Activated CD4-positive, CD25-positive, alpha-beta regulatory T cell treated with anti-CD3 and anti-CD28 coated beads, Interleukin-2, amount 50 U/mL, for 16 hours (primary cell): ENCODE data around the gene NUMBL.
"Not testable (repeated sequence)": the region's sequence is repeated elsewhere in the genome, so short reads cannot be mapped to it uniquely, and the experiment has no call there.

Experiments used
- DNase-seq: peaks from one replicate; pipeline ENCODE4 v3.0.0-alpha.2; 2020; ENCODE audit warnings: low read depth, low spot score

Gene NUMBL

DNA sequence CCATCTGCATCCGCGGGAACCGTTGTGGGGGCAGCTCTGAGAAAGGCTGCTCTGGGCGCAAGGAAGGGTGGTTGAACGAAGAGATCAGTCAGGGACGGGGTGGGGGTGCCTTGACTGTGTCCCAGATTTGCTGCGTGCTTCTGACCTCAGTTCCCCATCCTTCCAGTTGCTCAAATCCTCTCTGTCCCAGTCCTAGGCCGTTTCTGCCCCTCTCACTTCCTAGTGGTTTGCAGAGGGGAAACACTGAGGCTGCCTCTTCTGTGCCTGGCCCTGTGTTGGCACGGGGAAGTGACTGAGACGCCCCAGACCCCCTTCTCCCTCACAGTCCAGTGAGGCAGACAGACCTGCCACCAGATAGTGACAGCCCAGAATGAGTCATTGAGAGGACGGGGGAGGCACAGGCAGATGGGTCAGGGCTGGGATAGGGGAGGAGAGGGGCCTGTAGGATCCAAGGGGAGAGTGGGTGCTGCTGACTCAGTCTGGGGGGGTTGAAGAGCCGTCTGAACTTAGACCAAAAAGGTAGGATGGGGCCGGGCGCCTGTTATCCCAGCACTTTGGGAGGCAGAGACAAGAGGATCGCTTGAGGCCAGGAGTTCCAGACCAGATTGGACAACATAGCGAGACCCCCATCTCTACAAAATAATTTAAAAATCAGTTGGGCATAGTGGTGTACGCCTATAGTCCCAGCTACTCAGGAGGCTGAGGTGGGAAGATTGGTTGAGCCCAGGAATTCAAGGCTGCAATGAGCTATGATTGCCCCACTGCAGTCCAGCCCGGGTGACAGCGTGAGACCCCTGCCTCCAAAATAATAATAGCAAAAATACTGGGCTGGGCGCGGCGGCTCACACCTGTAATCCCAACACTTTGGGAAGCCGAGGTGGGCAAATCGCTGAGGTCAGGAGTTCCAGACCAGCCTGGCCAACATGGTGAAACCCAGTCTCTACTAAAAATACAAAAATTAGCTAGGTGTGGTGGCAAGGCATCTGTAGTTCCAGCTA, 26.5 kb downstream of the NUMBL start:
- DNase-seq, result no peak

DNA sequence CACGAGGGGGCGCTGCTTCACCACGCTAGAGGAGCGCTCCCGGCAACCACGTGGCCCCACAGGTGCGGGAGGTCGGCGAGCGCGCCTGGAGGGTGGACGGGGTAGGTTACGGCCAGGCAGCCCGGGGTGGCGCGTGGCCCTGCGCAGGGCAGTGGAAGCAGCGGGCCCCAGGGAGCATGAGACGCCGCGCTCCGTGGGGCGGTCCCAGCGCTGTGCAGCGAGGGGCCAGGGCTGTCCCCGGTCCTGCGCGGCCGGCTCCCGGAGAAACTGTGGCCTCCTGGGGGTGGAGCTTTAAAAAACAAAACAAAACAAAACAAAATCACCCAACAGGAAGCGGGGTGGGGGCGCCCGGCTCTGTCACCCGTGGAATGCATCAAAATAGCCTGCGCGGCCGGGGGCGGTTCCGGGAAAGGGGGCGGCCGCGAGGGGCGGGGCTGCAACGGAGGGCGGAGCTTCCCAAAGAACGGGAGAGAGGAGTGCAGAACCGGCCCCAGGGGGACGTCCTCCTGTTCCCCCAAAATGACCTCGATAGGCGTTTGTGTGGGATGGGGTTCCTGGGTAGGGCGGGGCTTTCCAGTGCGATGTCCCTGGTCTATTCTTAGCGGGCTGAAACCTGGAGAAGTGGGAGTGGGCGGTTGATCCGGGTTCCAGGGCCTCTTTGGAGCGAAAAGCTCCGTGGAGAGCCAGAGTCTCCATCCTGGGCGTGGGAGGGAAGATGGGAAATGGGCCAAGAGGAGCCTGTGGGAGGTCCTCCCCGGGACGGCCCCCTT, 27.3 kb downstream of the NUMBL start:
- DNase-seq, result peak; percentile 83

DNA sequence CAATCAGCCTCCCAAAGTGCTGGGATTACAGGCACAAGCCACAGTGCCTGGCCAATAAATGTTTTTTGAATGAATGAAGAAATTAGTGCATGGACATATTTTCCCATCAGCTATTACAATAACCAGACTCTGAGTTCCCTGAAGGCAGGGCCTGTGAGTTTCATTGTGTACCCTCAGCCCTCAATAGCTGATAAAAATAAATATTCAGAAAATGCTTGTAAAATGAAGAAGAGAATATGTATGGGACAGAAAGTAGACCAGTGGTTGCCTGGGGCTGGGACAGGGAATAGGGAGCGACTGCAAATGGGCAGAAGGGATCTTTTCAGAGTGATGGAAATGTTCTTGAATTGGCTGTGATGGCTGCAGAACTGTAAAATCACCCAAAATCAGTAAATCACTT, 28.8 kb downstream of the NUMBL start:
- no peak for DNase-seq

DNA sequence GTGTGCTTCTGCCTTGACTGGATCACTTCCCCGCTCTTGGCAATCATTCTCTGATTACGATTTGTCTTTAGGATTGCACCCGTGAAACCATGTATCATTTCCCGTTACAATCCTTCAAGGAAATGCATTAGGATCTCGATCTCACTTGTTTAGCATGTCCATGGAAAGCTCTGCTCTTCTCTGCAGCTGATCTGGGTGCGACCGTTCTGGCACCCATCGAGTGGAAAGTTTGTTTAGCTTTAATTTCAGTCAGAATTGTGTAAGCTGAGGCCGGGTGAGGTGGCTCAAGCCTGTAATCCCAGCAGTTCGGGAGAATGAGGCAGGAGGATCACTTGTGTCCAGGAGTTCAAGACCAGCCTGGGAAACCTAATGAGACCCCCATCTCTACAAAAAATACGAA, 30.9 kb downstream of the NUMBL start:
- DNase-seq, result no peak

DNA sequence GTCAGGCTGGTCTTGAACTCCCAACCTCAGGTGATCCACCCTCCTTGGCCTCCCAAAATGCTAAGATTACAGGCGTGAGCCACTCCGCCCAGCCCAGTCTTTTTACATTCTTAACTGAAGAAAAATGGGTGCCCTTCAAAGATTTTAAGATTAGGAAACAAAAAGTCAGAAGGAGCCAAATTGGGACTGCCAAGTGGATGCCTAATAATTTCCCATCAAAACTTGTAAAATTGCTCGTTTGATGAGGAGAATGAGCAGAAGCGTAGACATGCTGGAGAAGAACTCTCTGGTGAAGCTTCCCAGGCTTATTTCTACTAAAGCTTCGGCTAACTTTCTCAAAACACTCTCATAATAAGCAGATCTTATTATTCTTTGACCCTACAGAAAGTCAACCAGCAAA, 31.3 kb downstream of the NUMBL start:
- DNase-seq, result no peak

DNA sequence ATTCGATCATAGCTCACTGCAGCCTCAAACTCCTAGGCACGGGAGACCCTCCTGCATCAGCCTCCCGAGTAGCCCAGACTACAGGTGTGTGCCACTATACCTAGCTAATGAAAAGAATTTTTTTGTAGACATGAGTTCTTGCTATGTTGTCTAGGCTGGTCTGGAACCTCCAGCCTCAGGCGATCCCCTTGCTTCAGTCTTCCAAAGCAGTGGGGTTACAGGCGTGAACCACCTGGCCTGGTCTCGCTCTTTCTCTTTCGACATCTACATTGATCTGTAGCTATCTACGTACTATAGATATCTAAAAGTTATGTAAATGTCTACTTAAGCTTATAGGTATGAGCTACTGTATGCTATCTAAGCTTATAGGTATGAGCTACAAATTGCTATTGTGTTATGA, 32.4 kb downstream of the NUMBL start:
- no peak for DNase-seq

DNA sequence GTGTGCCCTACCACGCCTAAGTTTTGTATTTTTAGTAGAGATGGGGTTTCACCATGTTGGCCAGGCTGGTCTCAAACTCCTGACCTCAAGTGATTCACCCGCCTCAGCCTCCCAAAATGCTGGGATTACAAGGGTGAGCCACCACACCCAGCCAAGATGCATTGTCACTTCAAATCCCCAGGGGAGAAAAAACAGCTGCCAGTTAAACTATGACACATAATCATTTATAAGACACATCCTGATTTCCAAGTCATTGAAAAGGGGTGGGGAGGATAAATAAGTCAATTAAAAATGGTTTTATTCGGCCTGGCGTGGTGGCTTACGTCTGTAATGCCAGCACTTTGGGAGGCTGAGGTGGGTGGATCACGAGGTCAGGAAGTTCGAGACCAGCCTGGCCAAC, 34.8 kb downstream of the NUMBL start:
- not testable (repeated sequence) for DNase-seq

DNA sequence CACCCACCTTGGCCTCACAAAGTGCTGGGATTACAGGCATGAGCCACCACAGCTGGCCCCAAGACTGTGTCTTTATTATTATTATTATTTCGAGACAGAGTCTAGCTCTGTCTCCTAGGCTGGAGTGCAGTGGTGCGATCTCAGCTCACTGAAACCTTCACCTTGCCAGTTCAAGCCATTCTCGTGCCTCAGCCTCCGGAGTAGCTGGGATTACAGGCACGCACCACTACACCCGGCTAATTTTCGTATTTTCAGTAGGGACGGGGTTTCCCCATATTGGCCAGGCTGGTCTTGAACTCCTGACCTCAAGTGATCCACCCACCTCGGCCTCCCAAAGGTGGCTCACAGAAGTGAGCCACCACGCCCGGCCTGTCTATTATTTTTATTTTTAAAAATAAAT, 38.1 kb downstream of the NUMBL start:
- not testable (repeated sequence) for DNase-seq

DNA sequence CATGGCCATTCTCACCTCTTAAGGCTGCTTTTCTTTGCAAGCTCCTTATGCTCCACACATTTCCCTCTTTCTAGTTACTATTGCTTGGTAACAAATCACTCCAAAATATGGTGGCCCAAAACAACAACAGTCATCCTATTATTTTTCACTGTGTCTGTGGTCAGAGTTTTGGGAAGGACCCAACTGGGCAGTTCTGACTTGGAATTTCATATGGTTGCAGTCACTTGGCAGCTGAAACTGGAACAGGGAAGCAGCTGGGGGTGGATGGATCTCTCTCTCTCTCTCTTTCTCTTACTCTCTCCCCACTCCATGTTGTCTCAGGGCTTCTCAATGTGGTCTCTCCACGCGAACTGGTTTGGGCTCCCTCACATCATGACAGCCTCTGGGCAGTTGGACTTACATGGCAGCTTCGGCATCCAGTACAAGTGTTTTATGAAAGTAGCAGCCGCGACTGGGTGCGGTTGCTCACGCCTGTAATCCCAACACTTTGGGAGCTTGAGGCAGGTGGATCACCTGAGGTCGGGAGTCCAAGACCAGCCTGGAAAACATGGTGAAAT, 39.6 kb downstream of the NUMBL start:
- no peak for DNase-seq

DNA sequence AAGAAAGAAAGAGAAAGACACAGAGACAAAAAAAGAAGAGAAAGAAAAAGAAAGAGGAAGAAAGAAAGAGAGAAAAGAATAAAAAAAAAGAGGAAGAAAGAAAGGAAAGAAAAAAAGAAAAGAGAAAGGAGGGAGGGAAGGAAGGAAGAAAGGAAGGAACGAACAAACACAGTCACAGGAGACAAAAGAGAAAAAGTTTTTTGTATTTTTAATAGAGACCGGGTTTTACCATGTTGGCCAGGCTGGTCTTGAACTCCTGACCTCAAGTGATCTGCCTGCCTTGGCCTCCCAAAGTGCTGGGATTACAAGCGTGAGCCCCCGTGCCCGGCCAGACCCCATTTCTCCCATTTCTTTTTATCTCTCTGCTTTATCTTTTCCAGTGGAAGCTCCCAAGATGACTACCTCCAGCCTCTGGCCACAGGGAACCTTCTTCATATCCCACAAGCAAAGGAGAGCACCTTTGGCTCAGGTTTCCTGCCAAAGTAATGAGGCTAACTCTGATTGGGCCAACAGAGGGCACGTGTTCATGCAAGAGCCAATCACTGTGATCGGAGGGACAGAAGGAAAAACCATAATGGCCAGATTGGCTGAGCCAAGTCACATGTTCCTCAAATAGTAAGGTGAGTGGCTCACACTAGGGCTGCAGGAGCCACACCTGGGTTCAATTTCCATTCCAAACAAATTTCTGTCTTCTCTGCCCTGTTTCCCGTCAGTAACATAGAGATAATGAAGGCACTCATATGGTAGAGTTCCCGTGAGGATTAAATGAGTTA, 40.4 kb downstream of the NUMBL start:
- not testable (repeated sequence) for DNase-seq

DNA sequence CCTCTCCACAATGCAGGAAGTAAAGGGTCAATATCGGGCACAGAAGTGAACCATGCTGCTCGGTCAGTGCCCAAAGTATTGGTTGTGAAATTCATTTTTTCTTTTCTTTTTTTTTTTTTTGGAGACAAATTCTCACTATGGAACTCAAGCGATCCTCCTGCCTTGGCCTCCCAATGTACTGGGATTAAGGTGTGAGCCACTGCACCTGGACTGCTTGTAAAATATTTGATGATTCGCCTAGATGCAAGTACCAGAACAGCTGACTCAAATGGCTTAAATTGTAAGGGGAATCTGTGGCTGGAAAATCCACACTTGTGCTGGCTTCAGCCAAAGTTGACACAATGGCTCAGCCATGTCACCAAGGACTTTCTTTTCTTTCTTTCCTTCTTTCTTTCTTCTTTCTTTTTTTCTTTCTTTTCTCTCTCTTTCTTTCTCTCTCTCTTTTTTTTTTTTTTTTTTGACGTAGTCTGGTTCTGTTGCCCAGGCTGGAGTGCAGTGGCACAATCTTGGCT, 43.7 kb downstream of the NUMBL start:
- no peak for DNase-seq

DNA sequence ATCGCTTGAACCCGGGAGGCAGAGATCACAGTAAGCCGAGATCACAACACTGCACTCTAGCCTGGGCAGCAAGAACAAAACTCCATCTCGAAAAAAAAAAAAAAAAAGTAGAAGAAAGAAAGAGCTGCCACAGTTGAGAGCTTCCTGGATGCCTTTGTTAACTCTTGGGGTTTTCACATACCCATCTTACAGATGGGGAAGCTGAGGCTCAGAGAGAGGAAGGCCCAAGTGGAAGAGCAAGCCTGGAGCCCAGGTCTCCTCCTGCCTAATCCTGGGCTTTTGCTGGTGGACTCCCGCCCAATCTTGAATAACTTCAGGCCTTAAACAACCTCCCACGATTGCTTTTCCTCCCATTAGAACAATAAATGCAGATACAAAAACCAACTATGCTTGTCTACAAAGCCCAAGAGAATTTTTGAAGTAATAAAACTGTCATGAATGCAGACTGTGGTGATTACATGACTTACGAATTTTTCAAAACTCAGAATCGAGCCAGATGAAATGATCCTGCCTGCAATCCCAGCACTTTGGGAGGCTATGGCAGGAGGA, 47.6 kb downstream of the NUMBL start:
- no peak for DNase-seq

DNA sequence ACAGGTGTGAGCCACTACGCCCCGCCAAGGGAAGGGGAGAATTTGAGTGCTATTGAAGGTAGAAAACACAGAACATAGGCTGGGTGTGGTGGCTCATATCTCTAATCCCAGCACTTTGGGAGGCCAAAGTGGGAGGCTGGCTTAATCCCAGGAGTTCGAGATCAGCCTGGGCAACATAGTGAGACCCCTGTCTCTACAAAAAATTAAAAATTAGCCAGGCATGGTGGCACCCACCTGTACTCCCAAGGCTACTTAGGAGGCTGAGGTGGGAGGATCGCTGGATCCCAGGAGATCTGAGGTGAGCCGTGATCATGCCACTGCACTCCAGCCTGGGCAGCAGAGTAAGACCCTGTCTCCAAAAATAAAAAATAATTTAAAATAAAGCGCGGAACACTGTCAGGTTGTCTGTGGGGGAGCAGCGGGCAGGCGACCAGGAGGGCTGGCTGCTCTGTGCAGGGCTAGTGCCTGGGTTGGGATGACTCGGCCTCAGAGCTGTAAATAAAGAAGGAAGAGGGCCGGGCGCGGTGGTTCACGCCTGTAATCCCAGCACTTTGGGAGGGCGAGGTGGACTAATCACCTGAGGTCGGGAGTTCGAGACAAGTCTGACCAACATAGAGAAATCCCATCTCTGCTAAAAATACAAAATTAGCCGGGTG, 48.3 kb downstream of the NUMBL start:
- no peak for DNase-seq

DNA sequence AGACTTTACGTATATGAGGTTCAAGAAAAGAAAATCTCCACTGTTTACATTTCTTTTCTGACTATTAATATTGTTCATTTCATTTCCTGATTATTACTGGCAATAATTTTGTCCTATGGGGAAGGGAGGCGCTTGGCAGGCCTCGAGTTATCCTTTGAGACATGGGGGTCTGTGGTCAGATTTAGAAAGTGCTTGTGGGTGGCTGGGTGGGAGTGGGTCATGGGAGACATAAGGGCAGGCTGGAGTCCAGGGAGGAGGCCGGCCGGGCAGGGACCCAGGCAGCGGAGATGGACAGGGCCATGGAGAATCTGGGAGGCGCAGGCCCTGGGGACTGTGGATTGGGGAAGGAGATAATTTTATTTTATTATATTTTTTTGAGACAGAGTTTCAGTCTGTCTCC, 49.2 kb downstream of the NUMBL start:
- DNase-seq, result no peak

DNA sequence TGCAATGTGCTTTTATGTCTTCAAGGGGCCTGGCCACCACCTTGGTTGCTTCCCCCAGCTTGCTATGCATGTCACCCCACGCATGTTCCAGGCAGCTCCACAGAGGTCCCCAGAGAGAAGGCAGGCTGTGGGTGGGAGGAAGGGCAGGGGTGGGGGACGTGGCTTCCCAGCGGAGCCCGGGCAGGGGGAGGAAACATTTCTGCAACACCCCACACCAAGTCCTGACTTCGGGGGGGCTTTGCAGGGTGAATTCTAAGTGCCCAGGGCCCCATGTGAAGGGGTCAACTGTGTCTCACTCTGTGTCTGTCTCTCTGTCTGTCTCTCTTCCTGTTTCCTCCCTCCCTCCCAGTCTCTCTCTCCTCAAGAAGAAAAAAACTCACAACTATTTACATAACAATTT, 49.7 kb downstream of the NUMBL start:
- DNase-seq, result no peak

DNA sequence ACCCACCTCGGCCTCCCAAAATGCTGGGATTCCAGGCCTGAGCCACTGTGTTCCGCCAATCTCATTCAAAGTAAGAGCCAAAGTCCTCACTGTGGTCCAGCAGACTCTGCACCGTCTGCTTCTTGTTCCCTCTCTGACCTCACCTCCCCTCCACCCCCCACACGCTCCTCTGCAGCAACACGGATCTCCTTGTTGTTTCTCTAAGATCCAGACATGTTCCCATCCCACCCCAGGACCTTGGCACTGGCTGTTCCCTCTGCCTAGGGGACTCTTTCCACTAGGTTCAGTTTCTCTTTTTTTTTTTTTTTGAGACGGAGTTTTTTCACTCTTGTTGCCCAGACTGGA, 50.8 kb downstream of the NUMBL start:
- no peak for DNase-seq

DNA sequence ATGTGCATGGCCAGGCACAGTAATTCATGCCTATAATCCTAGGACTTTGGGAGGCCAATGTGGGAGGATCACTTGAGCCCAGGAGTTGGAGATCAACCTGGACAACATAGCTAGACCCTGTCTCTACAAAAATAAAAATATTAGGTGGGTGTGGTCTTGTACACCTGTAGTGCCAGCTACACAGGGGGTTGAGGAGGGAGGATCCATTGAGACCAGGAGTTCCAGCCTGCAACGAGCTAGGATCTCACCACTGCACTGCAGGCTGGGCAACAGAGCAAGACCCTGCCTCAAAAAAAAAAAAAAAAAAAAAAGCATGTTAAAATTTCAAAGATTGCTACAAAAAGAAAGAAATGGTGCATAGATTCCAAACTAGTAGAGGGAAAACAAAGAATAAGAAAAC, 52.1 kb downstream of the NUMBL start:
- DNase-seq, result no peak

DNA sequence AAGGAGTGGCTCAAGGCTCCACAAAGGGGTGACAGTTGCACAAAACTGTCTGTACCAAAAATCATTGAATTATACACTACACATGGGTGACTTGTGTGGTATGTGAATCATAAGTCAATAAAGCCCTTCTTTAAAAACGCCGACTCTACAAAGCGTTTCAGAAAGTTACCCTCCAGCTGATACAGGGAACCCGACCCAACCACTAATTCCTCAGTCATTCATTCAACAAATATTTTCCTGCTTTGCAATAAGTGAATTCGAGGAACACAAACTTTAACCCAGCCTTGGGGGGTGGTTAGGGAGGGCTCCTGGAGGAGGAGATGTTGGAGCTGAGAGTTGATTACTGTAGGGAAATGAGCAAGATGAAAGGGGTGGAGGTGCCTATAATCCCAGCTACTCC, 57.2 kb downstream of the NUMBL start:
- DNase-seq, result no peak

DNA sequence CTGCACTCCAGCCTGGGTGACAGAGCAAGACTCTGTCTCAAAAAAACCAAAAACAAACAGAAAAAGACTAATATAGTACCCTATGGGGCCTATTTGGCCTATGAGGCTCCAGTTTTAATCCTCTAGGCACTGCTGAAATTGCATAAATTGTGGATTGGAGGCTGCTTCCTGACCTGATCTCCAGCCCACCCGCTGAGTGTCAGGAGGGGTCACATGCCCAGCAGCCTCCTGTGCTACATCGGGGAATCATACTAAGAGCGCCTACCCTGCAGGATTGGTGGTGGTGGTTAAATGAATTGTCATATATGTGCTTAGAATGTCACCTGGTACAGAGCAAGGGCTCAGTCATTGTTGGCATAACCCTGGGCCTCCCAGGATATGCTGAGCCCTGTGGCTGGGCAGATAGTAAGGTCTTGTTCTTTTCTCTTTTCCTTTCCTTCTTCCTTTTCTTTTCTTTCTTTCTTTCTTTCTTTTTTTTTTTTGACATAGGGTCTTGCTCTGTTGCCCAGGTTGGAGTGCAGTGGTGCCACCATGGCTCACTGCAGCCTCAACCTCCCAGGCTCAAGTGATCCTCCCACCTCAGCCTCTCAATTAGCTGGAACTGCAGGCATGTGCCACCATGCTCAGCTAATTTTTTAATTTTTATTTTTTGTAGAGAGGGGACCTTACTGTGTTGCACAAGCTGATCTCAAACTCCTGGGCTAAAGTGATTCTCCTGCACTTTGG, 58.0 kb downstream of the NUMBL start:
- no peak for DNase-seq

DNA sequence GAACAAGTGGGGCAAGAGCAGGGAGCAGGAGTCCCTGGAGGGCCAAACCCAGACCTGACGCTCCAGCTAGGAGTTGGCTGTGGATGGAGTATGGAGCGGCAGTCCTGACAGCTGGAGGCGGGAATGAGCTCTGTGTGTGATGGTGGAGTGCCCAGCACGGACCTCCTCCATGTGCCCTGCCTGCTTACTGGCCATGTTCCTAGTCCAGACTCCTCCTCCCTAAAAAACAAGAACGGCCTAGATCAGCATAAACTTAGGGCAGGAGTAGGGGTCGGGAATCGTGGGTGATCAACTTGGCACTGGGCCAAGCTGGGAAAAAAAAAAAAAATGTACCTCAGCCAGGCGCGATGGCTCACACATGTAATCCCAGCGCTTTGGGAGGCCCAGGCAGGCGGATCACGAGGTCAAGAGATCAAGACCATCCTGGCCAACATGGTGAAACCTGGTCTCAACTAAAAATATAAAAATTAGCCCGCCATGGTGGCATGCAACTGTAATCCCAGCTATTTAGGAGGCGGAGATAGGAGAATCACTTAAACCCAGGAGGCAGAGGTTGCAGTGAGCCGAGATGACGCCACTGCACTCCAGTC, 59.8 kb downstream of the NUMBL start:
- no peak for DNase-seq
